Panc1 (cell line): ENCODE measurements around the gene SLC22A3. TPM values are rescaled to one million over a fixed set of nuclear protein-coding genes. Genes with fewer than 3 reads are reported as not detected.
"Not testable (repeated sequence)": the region's sequence is repeated elsewhere in the genome, so short reads cannot be mapped to it uniquely, and the experiment has no call there.

Source experiments
- ATAC-seq: fragments of 200-7000 bp; cut with Tn5 transposase; 2 replicates; pipeline ENCODE4 v1.9.1; 2020; ENCODE audit warnings: mild to moderate bottlenecking, moderate library complexity
- BruUV-seq: library from RNA; stranded (reverse); fragments of 400-500 nt; replicated peaks from 2 replicates; lab custom pipeline; 2021; lab: Mats Ljungman, UMichigan
- CTCF ChIA-PET: fragments of 300-600 bp; sonication (Branson Sonifier 250); formaldehyde crosslinking; loops from one replicate; lab custom pipeline; 2022; ENCODE audit warnings: antibody characterized with exemption; lab: Charles Lee
- POLR2A ChIA-PET: fragments of 300-600 bp; sonication (Branson Sonifier 250); formaldehyde crosslinking; loops from one replicate; lab custom pipeline; 2022; ENCODE audit warnings: antibody characterized with exemption; lab: Charles Lee
- DNase-seq: peaks from one replicate; pipeline ENCODE4 v3.0.0-alpha.2; 2010; ENCODE audit warnings: low read depth, low spot score
- H3K27ac ChIP-seq: 2 replicates; pipeline ENCODE4 v1.5.1; 2011; ENCODE audit warnings: mild to moderate bottlenecking, low read length, inconsistent platforms
- H3K27me3 ChIP-seq: fragments of 200-500 bp; sonication (Bioruptor generic); 2 replicates; pipeline ENCODE4 v1.6.0; 2014; ENCODE audit warnings: low read length, inconsistent platforms; ENCODE audit not compliant: control insufficient read depth, insufficient read depth
- H3K36me3 ChIP-seq: fragments of 200-500 bp; sonication (Bioruptor generic); 2 replicates; pipeline ENCODE4 v1.5.1; 2014; ENCODE audit warnings: inconsistent platforms, mild to moderate bottlenecking, low read length, moderate library complexity; ENCODE audit not compliant: control insufficient read depth, insufficient read depth
- H3K4me1 ChIP-seq: 2 replicates; pipeline ENCODE4 v1.5.1; 2011; ENCODE audit warnings: inconsistent platforms, mild to moderate bottlenecking, low read length, moderate library complexity; ENCODE audit not compliant: control insufficient read depth, insufficient read depth
- H3K4me3 ChIP-seq, 2 experiments: 2 replicates each; pipeline ENCODE4 v1.5.1; 2011 to 2012; ENCODE audit warnings: low read depth in 2 of 2, low read length in 2 of 2, mild to moderate bottlenecking in 2 of 2, inconsistent platforms in 1 of 2, moderate library complexity in 1 of 2
- H3K9me3 ChIP-seq: fragments of 200-500 bp; sonication (Bioruptor generic); 2 replicates; pipeline ENCODE4 v1.5.1; 2014; ENCODE audit warnings: low read depth, mild to moderate bottlenecking, inconsistent platforms, low read length, moderate library complexity; ENCODE audit not compliant: control insufficient read depth, insufficient read depth
- POLR2AphosphoS5 ChIP-seq: IDR thresholded peaks from 2 replicates; pipeline ENCODE4 v1.6.1; 2012; ENCODE audit warnings: mild to moderate bottlenecking, low read depth, low read length, moderate library complexity
- SIN3A ChIP-seq: IDR thresholded peaks from 2 replicates; pipeline ENCODE4 v1.6.1; 2012; ENCODE audit warnings: low read depth, mild to moderate bottlenecking, low read length, moderate library complexity, borderline replicate concordance; ENCODE audit not compliant: insufficient read depth
- TCF7L2 ChIP-seq: IDR thresholded peaks from 2 replicates; pipeline ENCODE4 v1.6.1; 2011; ENCODE audit warnings: mild to moderate bottlenecking, low read depth, low read length, inconsistent platforms
- in situ Hi-C: cut with HindIII; loops from 2 replicates; pipeline ENCODE4 v1.10.0; 2016; ENCODE audit warnings: low sequenced_read_pairs, low pct_unique_long_range_greater_than_20kb
- intact Hi-C: fragments of 100-400 bp; cut with micrococcal nuclease; formaldehyde crosslinking; loops from one replicate; pipeline ENCODE4 v1.10.0; 2022; ENCODE audit not compliant: unreplicated experiment
- total RNA-seq: library from RNA; stranded (reverse); gene quantifications from one replicate; pipeline ENCODE4 v1.2.1, GENCODE V29; 2021; ENCODE audit not compliant: unreplicated experiment
- TF ChIP-seq, protein P1 (sequence below): fragments of 450-650 bp; IDR thresholded peaks from 2 replicates; pipeline ENCODE4 v1.5.1; 2017; ENCODE audit warnings: mild to moderate bottlenecking
- TF ChIP-seq, protein P2 (sequence below), 2 experiments: IDR thresholded peaks; 2 replicates each; pipeline ENCODE4 v1.6.1; 2011 to 2012; ENCODE audit warnings: low read depth in 2 of 2, control low read depth in 1 of 2, low read length in 1 of 2, mild to moderate bottlenecking in 1 of 2, moderate library complexity in 1 of 2; ENCODE audit not compliant: insufficient read depth in 1 of 2

Gene SLC22A3
- total RNA-seq, 1 experiment from 2014 or later: not detected

DNA sequence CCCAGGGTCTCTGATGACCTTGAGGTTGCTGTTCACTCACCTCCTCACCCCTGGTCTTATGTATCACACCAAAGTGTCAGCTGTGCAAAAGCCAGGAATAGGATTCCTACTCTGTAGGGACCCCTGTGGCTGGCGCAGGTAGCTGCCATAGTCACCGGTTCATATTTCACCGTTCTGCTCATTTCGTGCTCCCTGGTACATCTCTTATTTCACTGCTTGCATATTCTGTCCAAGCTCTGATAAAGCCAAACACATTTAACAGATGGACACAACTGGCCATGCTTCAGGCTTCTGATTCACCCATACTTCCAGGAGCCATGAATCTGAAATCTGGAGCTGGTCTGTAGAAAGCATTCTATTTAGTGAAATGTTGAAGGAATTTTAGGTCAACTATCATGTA lies 20.5 kb downstream of the SLC22A3 start:
- Histone ChIP-seq H3K27ac (no peak overlapping the region), H3K4me1 (no peaks in the 10 kb centered on the region), H3K9me3 (no peaks in the 10 kb centered on the region), H3K4me3 (no peak overlapping the region), H3K36me3 (no peaks in the 10 kb centered on the region), H3K27me3 (no peaks in the 10 kb centered on the region)
- intact Hi-C loops: no loop called here
- CTCF ChIA-PET: no interaction called here
- no TSS peak for BruUV-seq
- POLR2A ChIA-PET: no interaction called here
- TF ChIP-seq, protein P1, sequence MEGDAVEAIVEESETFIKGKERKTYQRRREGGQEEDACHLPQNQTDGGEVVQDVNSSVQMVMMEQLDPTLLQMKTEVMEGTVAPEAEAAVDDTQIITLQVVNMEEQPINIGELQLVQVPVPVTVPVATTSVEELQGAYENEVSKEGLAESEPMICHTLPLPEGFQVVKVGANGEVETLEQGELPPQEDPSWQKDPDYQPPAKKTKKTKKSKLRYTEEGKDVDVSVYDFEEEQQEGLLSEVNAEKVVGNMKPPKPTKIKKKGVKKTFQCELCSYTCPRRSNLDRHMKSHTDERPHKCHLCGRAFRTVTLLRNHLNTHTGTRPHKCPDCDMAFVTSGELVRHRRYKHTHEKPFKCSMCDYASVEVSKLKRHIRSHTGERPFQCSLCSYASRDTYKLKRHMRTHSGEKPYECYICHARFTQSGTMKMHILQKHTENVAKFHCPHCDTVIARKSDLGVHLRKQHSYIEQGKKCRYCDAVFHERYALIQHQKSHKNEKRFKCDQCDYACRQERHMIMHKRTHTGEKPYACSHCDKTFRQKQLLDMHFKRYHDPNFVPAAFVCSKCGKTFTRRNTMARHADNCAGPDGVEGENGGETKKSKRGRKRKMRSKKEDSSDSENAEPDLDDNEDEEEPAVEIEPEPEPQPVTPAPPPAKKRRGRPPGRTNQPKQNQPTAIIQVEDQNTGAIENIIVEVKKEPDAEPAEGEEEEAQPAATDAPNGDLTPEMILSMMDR: no peak
- TF ChIP-seq POLR2AphosphoS5 (no peak), TCF7L2 (no peak), SIN3A (no peak)
- TF ChIP-seq, protein P2, sequence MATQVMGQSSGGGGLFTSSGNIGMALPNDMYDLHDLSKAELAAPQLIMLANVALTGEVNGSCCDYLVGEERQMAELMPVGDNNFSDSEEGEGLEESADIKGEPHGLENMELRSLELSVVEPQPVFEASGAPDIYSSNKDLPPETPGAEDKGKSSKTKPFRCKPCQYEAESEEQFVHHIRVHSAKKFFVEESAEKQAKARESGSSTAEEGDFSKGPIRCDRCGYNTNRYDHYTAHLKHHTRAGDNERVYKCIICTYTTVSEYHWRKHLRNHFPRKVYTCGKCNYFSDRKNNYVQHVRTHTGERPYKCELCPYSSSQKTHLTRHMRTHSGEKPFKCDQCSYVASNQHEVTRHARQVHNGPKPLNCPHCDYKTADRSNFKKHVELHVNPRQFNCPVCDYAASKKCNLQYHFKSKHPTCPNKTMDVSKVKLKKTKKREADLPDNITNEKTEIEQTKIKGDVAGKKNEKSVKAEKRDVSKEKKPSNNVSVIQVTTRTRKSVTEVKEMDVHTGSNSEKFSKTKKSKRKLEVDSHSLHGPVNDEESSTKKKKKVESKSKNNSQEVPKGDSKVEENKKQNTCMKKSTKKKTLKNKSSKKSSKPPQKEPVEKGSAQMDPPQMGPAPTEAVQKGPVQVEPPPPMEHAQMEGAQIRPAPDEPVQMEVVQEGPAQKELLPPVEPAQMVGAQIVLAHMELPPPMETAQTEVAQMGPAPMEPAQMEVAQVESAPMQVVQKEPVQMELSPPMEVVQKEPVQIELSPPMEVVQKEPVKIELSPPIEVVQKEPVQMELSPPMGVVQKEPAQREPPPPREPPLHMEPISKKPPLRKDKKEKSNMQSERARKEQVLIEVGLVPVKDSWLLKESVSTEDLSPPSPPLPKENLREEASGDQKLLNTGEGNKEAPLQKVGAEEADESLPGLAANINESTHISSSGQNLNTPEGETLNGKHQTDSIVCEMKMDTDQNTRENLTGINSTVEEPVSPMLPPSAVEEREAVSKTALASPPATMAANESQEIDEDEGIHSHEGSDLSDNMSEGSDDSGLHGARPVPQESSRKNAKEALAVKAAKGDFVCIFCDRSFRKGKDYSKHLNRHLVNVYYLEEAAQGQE (IDR thresholded peaks at IDR 0.05; ENCODE audit: insufficient read depth in 1 of 2, low read depth in 2 of 2, low read length in 1 of 2): no peak
- in situ Hi-C loops: no loop called here
- DNase-seq: no peak
- ATAC-seq: no peak

DNA sequence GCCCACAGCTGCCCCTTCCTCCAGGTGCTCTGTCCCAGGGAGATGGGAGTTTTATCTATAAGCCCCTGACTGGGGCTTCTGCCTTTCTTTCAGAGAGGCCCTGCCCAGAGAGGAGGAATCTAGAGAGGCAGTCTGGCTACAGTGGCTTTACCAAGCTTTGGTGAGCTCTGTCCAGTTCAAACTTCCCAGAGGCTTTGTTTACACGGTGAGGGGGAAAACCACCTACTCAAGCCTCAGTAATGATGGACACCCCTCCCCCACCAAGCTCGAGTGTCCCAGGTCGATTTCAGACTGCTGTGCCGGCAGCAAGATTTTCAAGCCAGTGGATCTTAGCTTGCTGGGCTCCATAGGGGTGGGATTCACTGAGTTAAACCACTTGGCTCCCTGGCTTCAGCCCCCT lies 25.4 kb downstream of the SLC22A3 start:
- H3K36me3 ChIP-seq, H3K4me3 ChIP-seq, in situ Hi-C loops, intact Hi-C loops, CTCF ChIA-PET, H3K4me1 ChIP-seq, POLR2A ChIA-PET, H3K9me3 ChIP-seq, DNase-seq, ATAC-seq, BruUV-seq, H3K27me3 ChIP-seq, H3K27ac ChIP-seq: not testable (repeated sequence)

DNA sequence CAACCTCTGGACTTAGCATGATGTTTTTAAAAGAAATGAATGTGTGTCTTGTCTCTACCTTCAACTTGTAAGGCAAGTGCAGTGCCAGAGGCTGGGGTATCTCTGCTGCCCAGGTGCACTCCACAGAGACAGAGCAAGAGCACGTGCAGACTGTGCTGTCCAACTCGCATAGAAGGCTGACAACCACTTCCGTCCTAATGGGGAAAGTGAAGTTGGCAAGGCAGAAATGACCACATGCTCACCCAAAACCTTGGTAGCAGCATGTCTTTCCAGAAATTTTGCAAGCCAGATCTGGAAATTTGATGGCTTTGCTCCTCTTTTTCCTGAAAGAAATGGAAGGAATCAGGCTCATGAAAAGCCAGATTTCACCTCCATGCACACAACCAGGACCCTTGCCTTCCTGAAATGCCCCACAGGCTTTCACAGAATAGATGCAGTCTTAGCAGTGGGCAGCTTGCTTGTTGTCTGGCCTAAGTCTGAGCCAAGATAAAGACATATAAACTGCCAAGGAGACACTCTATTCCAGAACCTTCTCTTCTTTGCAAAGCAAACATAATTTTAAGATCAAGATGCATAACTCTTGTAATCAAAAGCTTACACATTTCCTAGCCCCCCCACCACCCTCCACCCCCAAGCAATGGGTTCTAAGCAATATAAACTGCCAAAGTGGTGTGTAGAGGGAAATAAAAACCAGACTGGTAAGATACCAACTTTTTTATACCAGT lies 26.8 kb downstream of the SLC22A3 start:
- Histone ChIP-seq H3K27ac (no peak overlapping the region), H3K36me3 (no peaks in the 10 kb centered on the region), H3K4me1 (no peaks in the 10 kb centered on the region), H3K4me3 (no peak overlapping the region), H3K27me3 (peaks cover 2% of the 10 kb centered on the region; the same call in 1 of the 2 replicates), H3K9me3 (no peaks in the 10 kb centered on the region)
- ATAC-seq (no peak), DNase-seq (no peak)
- ChIA-PET POLR2A (no interaction called here), CTCF (no interaction called here)
- in situ Hi-C loops: no loop called here
- TF ChIP-seq TCF7L2: no peak
- TF ChIP-seq SIN3A: no peak
- TF ChIP-seq POLR2AphosphoS5: no peak
- TF ChIP-seq, protein P1: no peak
- TF ChIP-seq, protein P2 (IDR thresholded peaks at IDR 0.05; ENCODE audit: insufficient read depth in 1 of 2, low read depth in 2 of 2, low read length in 1 of 2): no peak
- intact Hi-C loops: no loop called here
- no TSS peak for BruUV-seq
